ENCODE results near the gene ACE. TPM values are rescaled to one million over a fixed set of nuclear protein-coding genes. Genes with fewer than 3 reads are reported as not detected.

Gene ACE
- total RNA-seq, 1 donor from 2014 or later, result 0.42 TPM

DNA sequence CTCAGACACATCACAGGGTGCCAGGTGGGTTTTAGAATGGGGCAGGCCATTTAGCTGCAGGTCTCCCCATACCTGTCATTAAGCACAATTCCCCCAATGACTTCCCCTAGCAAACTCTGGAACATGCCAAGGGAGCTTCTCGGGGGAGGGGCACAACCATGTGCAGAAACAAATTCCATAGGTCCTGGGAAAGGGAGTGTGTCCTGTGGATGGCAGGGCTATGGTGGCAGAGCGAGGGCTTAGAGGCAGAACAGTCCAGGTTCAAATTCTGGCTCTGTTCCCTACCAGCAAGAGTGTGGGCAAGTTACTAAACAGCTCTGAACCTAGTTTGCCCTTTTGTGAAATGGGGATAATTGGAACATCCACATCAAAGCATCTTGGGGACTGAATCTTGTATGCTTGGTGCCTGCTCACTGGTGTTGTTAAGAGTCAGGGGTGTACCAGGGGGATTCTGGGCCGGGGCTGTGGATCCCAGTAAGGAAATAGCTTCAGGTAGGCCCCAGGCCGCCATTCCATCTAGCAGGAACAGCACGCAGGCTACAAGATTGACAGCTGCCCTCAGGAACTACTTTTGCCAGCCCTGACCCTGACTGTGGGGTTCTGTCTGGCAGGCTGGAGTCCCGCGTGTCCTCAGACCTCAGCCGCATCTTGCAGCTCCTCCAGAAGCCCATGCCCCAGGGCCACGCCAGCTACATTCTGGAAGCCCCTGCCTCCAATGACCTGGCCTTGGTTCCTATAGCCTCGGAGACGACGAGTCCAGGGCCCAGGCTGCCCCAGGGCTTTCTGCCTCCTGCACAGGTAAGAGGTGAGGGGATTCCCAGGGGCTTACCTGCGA lies 67.8 kb downstream of the ACE start:
- TF ChIP-seq, protein P1, sequence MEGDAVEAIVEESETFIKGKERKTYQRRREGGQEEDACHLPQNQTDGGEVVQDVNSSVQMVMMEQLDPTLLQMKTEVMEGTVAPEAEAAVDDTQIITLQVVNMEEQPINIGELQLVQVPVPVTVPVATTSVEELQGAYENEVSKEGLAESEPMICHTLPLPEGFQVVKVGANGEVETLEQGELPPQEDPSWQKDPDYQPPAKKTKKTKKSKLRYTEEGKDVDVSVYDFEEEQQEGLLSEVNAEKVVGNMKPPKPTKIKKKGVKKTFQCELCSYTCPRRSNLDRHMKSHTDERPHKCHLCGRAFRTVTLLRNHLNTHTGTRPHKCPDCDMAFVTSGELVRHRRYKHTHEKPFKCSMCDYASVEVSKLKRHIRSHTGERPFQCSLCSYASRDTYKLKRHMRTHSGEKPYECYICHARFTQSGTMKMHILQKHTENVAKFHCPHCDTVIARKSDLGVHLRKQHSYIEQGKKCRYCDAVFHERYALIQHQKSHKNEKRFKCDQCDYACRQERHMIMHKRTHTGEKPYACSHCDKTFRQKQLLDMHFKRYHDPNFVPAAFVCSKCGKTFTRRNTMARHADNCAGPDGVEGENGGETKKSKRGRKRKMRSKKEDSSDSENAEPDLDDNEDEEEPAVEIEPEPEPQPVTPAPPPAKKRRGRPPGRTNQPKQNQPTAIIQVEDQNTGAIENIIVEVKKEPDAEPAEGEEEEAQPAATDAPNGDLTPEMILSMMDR (conservative IDR thresholded peaks at IDR 0.05), result no peak
- Mint-ChIP-seq H3K36me3 (ENCODE audit: low read depth) (no peaks in the 10 kb centered on the region), H3K27ac (ENCODE audit: unreplicated experiment) (no peak overlapping the region), H3K27me3 (ENCODE audit: low read depth) (no peaks in the 10 kb centered on the region), H3K9me3 (no peaks in the 10 kb centered on the region), H3K4me3 (no peak overlapping the region), H3K4me1 (peaks cover 3% of the 10 kb centered on the region)
- DNase-seq (ENCODE audit: low read depth, low spot score), result no peak

DNA sequence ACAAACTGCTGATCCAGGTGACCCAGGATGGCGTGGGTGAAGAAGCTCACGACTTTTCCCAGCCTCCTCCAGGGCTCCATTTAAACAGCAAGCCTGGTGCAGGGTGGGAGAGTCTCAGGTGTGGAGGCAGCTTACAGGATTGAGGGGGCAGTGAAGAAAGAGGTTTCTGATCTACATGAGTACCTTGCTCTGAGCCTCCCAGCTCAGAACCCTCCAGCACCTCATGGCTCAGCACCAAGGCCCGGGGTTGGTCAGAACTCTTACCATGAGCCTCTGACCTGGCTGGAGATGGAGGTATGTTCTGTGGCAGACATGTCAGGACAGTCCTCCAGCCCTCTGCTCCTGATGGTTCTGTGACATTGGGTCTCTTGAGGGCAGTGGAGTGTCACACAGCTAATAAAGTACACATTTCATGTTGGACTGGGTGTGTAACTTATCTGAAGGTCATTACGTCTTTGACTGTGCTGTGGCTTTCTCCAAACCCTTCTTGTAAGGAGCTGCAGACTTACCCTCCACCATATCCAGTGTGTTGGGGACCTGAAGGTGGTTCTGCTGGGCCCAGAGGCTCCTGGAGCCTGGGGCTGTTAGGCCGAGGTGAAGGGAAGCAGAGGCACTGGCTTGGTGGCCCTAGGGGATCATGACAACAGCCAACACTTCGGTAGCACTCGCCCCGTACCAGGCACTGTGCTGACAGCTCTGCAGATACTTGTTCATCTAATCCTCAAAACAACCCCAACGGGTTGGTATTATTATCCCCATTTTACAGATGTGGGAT lies 69.6 kb downstream of the ACE start:
- Mint-ChIP-seq H3K36me3 (ENCODE audit: low read depth) (no peaks in the 10 kb centered on the region), H3K4me1 (peaks cover 14% of the 10 kb centered on the region), H3K27ac (ENCODE audit: unreplicated experiment) (no peak overlapping the region), H3K27me3 (ENCODE audit: low read depth) (no peaks in the 10 kb centered on the region), H3K4me3 (no peak overlapping the region), H3K9me3 (no peaks in the 10 kb centered on the region)
- TF ChIP-seq, protein P1 (conservative IDR thresholded peaks at IDR 0.05), result no peak
- DNase-seq (ENCODE audit: low read depth, low spot score), result no peak

DNA sequence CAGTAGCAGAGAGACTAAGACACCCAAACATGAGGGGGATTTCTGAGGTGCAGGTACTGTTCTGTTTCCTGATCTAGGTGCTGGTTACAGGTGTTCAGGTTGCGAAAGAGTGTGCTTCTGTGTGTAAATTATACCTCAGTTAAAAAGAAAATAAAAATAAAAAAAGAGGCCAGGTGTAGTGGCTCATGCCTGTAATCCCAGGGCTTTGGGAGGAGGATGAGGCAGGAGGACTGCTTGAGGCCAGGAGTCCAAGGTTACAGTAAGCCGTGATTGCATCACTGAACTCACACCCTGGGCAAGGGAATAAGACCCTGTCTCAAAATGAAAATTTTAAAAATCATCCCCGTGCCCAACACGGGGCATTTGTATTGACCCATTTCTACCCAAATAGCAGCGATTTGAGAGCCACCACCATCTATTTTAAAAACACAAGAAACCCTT lies 70.2 kb downstream of the ACE start:
- no peak overlapping the region for H3K4me3 Mint-ChIP-seq
- peaks cover 19% of the 10 kb centered on the region for H3K4me1 Mint-ChIP-seq
- no peaks in the 10 kb centered on the region for H3K36me3 Mint-ChIP-seq (ENCODE audit: low read depth)
- no peak for DNase-seq (ENCODE audit: low read depth, low spot score)
- H3K9me3 Mint-ChIP-seq, result no peaks in the 10 kb centered on the region
- TF ChIP-seq, protein P1 (conservative IDR thresholded peaks at IDR 0.05), result no peak
- H3K27me3 Mint-ChIP-seq (ENCODE audit: low read depth), result no peaks in the 10 kb centered on the region
- no peak overlapping the region for H3K27ac Mint-ChIP-seq (ENCODE audit: unreplicated experiment)

Other genes starting within 250 kb of the ACE start
- 10.5 and 12.2 TPM in 2 replicates for gene CYB561, start 30.8 kb upstream of the ACE start, total RNA-seq
- 0.12 TPM in 1 of 2 replicates, not detected in the other for gene KCNH6, start 46.3 kb downstream of the ACE start, total RNA-seq
- 146 TPM in 2 replicates for gene DCAF7, start 73.4 kb downstream of the ACE start, total RNA-seq
- 24.3 and 24.4 TPM in 2 replicates for gene TACO1, start 123.8 kb downstream of the ACE start, total RNA-seq
- 26.0 and 28.0 TPM in 2 replicates for gene MAP3K3, start 145.4 kb downstream of the ACE start, total RNA-seq
- gene LIMD2, start 223.1 kb downstream of the ACE start, total RNA-seq, result 134 and 145 TPM in 2 replicates